Stimulated activated CD8-positive, alpha-beta memory T cell treated with anti-CD3 and anti-CD28 coated beads, Interleukin-2, amount 100 ng/mL, for 1 hour (primary cell): Measurements from ENCODE around the gene CFAP107.
"Not testable (repeated sequence)": the region's sequence is repeated elsewhere in the genome, so short reads cannot be mapped to it uniquely, and the experiment has no call there.

ENCODE experiments used
- DNase-seq, 2 donors: peaks; one replicate each; pipeline ENCODE4 v3.0.0-alpha.2; 2020; ENCODE audit warnings: low read depth in 2 of 2

Gene CFAP107

DNA sequence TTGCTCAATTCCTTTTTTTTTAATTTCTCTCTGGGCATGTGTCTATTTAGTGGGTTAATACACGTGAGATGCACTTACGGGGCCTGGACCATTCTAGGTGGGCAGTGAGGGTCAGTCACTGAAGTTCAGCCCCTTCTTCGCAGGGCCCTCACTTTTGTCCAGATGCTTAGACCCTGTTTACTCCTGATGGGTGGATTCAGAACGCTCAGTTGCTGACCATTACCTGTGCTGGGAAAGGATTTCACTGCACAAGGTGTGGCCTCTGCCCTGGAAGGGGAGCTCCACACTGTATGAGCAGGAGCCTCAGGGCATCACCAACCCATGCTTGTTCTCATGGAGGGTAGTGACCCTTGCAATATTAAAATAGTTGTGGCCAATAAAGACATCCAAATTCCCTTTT lies 32.1 kb downstream of the CFAP107 start:
- DNase-seq: no peak

DNA sequence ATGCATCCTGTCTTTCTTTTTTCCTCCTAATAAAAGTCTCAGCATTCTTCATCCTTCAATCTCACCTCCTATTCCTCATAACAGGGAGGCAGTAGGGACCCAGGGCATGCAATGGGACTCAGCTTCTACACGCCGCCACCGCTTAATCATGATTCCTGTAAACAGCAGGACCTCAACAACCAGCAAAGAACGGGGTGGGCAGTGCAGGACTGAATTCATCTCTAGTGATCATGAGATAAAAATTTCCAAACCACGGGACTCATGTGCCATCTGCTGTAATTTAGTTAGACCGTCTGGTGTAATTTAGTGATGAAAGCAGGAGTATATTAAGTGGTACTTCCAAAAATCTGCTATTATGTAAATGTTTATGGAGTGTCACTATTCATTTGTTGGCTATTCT lies 32.9 kb downstream of the CFAP107 start:
- DNase-seq: no peak

DNA sequence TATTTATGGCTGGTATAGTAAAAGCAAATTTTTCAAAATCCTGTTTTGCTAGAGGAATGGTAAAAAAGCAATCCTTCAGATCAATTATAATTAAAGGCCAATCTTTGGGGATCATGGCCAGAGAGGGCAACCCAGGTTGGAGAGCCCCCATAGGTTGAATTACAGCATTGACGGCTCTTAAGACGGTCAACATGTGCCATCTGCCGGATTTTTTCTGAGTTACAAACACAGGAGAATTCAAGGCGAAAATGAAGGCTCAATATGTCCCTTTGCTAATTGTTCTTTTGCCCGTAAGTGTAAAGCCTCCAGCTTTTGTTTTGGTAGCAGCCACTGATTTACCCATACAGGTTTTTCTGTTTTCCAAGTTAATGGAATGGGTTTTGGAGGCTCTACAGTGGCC lies 35.5 kb downstream of the CFAP107 start:
- not testable (repeated sequence) for DNase-seq

DNA sequence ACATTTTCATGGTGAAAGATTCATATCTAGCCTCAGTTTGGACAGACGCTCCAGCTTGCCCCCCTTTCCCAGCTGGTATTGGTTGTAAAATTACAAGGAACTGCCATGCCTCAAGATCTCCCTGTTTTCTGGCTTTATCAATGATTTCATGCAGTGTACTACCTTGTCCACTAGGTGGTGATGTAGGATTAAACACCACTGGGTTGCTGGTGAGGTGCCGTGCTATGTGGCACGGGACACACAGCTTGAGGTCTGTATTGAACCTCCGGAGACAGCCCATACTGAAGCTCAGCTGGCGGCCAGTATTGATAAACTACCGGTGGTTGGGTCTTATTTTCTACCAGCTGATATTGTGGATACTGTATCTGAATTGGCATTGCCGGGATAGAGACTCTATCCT lies 37.8 kb downstream of the CFAP107 start:
- not testable (repeated sequence) for DNase-seq

DNA sequence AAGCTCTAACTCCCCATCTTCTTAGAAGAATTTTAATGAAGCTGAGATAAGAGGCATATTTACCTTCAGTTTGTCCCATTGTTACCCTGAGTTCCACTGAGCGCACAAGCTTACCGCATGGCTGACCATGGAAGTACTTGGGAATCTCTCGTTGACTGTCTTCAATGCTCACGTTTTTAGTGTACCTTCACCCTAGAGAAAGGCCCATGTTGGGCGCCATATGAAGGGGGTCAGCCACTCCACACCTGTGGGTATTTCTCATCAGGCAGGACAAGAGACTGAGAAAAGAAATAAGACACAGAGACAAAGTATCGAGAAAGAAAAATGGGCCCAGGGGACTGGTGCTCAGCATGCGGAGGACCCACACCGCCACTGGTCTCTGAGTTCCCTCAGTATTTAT lies 38.7 kb downstream of the CFAP107 start:
- DNase-seq: not testable (repeated sequence)

DNA sequence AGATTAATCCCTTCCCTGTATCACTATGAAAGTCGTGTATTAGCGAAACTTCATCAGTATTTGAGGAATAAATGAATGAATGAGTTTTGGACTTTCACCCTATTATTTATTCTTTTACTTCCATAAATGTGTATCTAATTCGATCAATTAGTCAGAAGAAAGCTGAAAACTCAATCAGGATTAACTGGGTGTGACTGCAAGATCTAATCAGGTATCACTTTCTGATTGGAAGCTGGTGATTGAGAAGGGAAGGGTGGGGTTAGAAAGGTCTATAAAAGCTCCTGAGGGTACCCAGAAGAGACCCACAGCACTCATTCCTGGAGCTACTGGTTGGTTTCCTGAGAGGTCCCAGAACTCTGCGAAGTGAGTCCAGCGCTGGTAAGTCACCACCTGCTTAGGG lies 45.1 kb downstream of the CFAP107 start, which contains the start of gene PRAMEF1:
TSS of gene PRAMEF1 (plus strand) at position 301 of the 400 bp plus-strand sequence. CDS start 1,831 bp downstream, outside the sequence.
- DNase-seq: not testable (repeated sequence)

DNA sequence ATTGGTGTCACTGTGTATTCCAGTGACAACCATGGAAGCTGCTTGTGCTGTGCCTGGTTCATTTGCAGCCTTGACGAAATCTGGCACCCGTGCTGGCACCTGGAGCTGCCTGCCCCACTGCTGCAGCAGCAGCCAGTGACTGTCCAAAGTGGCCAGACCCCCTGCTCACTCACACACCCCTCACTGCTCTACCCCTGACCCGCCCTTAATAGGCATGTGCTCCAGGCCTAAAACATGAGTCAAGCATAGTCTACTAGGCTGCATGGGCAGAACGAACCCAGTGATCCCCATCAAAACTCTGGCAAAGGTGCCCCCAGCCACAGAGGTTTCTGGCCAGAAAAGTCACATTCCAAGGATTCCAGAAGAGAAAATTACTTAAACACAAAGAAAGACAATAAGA lies 52.9 kb downstream of the CFAP107 start:
- DNase-seq: no peak

DNA sequence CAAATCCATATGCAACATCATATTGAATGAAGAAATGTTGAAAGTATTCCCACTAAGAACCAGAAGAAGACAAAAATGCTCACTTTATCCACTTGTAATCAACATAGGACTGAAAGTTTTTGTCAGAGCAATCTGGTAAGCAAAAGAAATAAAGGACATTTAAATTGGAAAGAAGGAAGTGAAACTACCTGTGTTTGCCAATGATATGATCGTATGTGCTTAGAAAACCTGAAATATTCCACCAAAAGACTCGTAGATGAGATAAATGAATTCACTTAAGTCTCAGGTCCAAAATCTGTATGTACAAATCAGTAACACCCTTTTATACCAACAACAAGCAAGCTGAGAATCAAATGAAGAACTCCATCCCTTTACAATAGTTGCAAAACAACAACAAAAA lies 53.7 kb downstream of the CFAP107 start:
- DNase-seq: no peak

DNA sequence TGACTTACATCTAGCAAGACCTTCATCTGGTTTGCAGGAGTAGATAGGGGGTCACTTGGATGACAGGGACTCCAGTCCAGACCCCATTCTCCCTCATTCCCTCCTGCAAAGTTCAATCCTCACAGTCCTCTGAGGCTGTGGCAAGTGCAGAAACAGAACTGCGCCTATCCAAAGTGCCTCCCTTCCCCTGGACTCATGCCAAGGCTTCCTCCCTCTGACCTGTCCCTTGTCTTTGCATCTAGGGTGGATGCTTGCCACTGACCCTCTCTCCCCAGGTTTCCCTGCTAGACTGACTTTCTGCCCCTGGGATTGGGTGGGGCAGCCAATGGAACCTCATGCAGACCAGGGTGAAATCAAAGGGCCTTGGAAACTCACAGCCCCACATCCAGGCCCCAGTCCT lies 63.9 kb downstream of the CFAP107 start:
- DNase-seq: no peak

DNA sequence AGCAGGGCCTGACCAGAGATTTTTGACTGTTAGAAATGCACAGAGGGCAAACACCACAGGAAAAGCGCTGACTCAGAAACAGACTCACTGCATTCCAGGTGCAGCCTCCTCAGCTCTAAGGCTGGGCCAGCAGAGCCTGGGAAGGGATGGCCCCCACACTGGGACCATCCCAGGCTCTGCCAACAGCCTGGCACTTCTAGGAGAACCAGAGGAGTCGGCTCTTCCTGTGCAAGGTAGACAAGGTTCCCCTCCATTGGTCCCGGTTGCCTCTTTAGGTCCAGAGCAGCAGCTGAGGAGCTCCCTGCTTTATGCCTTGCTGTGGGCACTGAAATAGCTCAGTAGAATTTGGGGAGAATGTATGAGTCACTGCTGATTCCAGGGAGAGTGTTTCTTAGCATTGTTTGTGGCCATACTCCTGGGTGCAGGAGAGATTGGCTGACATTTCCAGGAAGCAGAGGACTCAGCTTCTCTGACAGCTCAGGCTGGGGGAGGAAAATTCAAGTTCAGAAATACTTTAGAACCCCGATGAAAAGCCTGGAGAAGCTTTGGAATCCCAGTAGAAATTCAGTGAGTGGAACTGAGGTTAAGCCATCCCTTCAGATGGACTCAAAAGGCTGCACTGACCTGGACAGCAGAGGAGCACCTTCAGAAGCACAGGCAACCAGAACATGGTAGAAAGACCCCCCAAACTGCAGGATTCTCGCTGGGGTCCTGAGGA lies 64.8 kb downstream of the CFAP107 start:
- DNase-seq: no peak

DNA sequence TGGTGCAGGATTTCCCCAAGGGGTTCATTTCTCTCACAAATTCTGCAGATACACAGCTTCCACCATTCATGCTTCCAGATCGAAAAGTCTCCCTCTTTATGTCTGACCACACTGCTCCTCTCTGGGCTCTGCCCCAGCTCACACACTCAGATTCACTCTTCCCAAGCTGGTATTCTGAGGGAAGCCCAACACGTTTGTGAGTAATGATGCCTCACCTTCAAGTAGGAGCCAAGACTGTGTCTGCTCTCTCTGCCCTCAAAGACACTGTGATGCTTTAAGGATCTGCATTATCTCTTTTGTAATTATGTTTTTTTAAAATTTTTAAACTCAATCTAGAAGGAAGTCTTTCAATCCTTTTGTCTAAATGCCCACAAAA lies 65.4 kb downstream of the CFAP107 start:
- no peak for DNase-seq
